Neural progenitor cell (in vitro differentiated cells): ENCODE data around the gene DHRS9. TPM values are rescaled to one million over a fixed set of nuclear protein-coding genes. Genes with fewer than 3 reads are reported as not detected.

Source experiments
- DNase-seq: peaks from one replicate; pipeline ENCODE4 v3.0.0-alpha.2; 2016; ENCODE audit warnings: low spot score
- H2AFZ ChIP-seq: fragments of 200-600 bp; sonication (generic); replicated peaks from 2 replicates; pipeline ENCODE4 v1.6.1; 2016; ENCODE audit warnings: antibody characterized with exemption
- H3F3A ChIP-seq: fragments of 200-600 bp; sonication (generic); 2 replicates; pipeline ENCODE4 v1.6.1; 2016; ENCODE audit warnings: antibody characterized with exemption, low read depth
- H3K27ac ChIP-seq: fragments of 200-600 bp; sonication (generic); 2 replicates; pipeline ENCODE4 v1.5.1; 2016; ENCODE audit warnings: mild to moderate bottlenecking
- H3K27me3 ChIP-seq: fragments of 200-600 bp; sonication (generic); 2 replicates; pipeline ENCODE4 v1.6.1; 2016; ENCODE audit warnings: mild to moderate bottlenecking, moderate library complexity
- H3K36me3 ChIP-seq: fragments of 200-600 bp; sonication (generic); 2 replicates; pipeline ENCODE4 v1.5.1; 2016
- H3K4me1 ChIP-seq: fragments of 200-600 bp; sonication (generic); 2 replicates; pipeline ENCODE4 v1.6.1; 2016; ENCODE audit warnings: mixed run types
- H3K4me2 ChIP-seq: fragments of 200-600 bp; sonication (generic); 2 replicates; pipeline ENCODE4 v1.6.1; 2016
- H3K4me3 ChIP-seq: fragments of 200-600 bp; sonication (generic); 2 replicates; pipeline ENCODE4 v1.5.1; 2016
- H3K79me2 ChIP-seq: fragments of 200-600 bp; sonication (generic); 2 replicates; pipeline ENCODE4 v1.6.1; 2016; ENCODE audit warnings: low read depth
- H3K9ac ChIP-seq: fragments of 200-600 bp; sonication (generic); 2 replicates; pipeline ENCODE4 v1.6.1; 2016
- H3K9me3 ChIP-seq: fragments of 200-600 bp; sonication (generic); 2 replicates; pipeline ENCODE4 v1.5.1; 2016; ENCODE audit warnings: low read depth
- H4K20me1 ChIP-seq: fragments of 200-600 bp; sonication (generic); 2 replicates; pipeline ENCODE4 v1.6.1; 2016; ENCODE audit warnings: low read depth
- H3K27ac Mint-ChIP-seq: 3 replicates; pipeline ENCODE4 v1.8.0; 2021; ENCODE audit warnings: mixed read lengths
- H3K27me3 Mint-ChIP-seq: 2 replicates; pipeline ENCODE4 v1.8.0; 2022; ENCODE audit warnings: low read depth, mild to moderate bottlenecking, inconsistent platforms, moderate library complexity, mixed read lengths; ENCODE audit not compliant: insufficient read depth
- H3K36me3 Mint-ChIP-seq: 3 replicates; pipeline ENCODE4 v1.8.0; 2021; ENCODE audit warnings: mixed read lengths
- H3K4me1 Mint-ChIP-seq: 3 replicates; pipeline ENCODE4 v1.8.0; 2021; ENCODE audit warnings: mixed read lengths
- H3K4me3 Mint-ChIP-seq: 3 replicates; pipeline ENCODE4 v1.8.0; 2021; ENCODE audit warnings: mild to moderate bottlenecking, moderate library complexity, mixed read lengths
- H3K9me3 Mint-ChIP-seq: 3 replicates; pipeline ENCODE4 v1.8.0; 2020; ENCODE audit warnings: mixed read lengths
- EZH2 ChIP-seq: fragments of 200-600 bp; sonication (generic); IDR thresholded peaks from 2 replicates; pipeline ENCODE4 v1.6.1; 2017; ENCODE audit warnings: antibody characterized with exemption, mild to moderate bottlenecking, moderate library complexity
- EZH2phosphoT487 ChIP-seq: fragments of 200-600 bp; sonication (generic); IDR thresholded peaks from 2 replicates; pipeline ENCODE4 v1.6.1; 2017; ENCODE audit warnings: antibody characterized with exemption
- total RNA-seq: library from RNA; depleted of rRNA; stranded (reverse); fragments of >200 nt; gene quantifications from 2 replicates; pipeline ENCODE4 v1.2.3, GENCODE V29; 2015; ENCODE audit warnings: low replicate concordance
- TF ChIP-seq, protein P1 (sequence below): fragments of 200-600 bp; sonication (generic); IDR thresholded peaks from 2 replicates; pipeline ENCODE4 v1.5.1; 2017; ENCODE audit warnings: antibody characterized with exemption, mild to moderate bottlenecking

The DHRS9 gene
- total RNA-seq, 1 donor from 2014 or later: not detected

DNA sequence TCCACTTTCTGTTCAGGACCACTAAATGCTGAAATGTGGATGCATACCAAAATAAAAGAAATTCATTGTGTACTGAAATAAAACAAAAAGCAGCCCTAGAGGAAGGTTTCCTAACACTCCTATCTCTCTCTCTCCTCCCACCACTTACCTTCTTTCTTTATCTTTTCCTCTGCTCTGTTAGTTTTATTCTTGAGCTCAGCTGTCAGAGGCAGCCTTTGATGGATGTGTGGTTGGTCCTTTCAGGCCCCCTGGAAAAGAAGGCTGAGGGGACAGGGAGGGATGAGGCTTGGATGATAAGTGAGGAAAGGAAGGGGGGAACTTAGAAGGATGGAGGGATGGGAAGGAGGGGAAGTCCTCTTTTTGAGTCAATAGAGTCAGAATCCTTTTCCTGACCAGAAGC lies 47.6 kb downstream of the DHRS9 start:
- Histone ChIP-seq H3K27ac (no peak overlapping the region), H3K4me1 (peaks cover 6% of the 10 kb centered on the region), H3K27me3 (no peaks in the 10 kb centered on the region), H3K36me3 (no peaks in the 10 kb centered on the region), H3K9me3 (no peaks in the 10 kb centered on the region), H3K79me2 (no peaks in the 10 kb centered on the region), H4K20me1 (no peaks in the 10 kb centered on the region), H3K4me3 (no peak overlapping the region), H3F3A (no peaks in the 10 kb centered on the region), H3K4me2 (no peak overlapping the region), H3K9ac (no peak overlapping the region), H2AFZ (no peak overlapping the region)
- peaks cover 4% of the 10 kb centered on the region for H3K36me3 Mint-ChIP-seq
- no peak for DNase-seq
- TF ChIP-seq EZH2: no peak
- no peak for TF ChIP-seq EZH2phosphoT487
- TF ChIP-seq, protein P1, sequence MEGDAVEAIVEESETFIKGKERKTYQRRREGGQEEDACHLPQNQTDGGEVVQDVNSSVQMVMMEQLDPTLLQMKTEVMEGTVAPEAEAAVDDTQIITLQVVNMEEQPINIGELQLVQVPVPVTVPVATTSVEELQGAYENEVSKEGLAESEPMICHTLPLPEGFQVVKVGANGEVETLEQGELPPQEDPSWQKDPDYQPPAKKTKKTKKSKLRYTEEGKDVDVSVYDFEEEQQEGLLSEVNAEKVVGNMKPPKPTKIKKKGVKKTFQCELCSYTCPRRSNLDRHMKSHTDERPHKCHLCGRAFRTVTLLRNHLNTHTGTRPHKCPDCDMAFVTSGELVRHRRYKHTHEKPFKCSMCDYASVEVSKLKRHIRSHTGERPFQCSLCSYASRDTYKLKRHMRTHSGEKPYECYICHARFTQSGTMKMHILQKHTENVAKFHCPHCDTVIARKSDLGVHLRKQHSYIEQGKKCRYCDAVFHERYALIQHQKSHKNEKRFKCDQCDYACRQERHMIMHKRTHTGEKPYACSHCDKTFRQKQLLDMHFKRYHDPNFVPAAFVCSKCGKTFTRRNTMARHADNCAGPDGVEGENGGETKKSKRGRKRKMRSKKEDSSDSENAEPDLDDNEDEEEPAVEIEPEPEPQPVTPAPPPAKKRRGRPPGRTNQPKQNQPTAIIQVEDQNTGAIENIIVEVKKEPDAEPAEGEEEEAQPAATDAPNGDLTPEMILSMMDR: no peak
- H3K27ac Mint-ChIP-seq: no peak overlapping the region
- peaks cover 2% of the 10 kb centered on the region for H3K4me1 Mint-ChIP-seq
- H3K4me3 Mint-ChIP-seq: no peak overlapping the region
- H3K27me3 Mint-ChIP-seq: no peaks in the 10 kb centered on the region
- H3K9me3 Mint-ChIP-seq: peaks cover 3% of the 10 kb centered on the region

GRCh38 chr2:169118060-169118459 lies 48.7 kb downstream of the DHRS9 start:
- Mint-ChIP-seq H3K27me3 (no peaks in the 10 kb centered on the region), H3K36me3 (peaks cover 4% of the 10 kb centered on the region)

GRCh38 chr2:169119123-169119760 lies 49.9 kb downstream of the DHRS9 start:
- DNase-seq: no peak
- H3K79me2 ChIP-seq: no peaks in the 10 kb centered on the region
- no peak overlapping the region for H3K27ac ChIP-seq
- Mint-ChIP-seq H3K9me3 (peaks cover 5% of the 10 kb centered on the region), H3K4me3 (no peak overlapping the region), H3K27me3 (no peaks in the 10 kb centered on the region), H3K4me1 (peaks cover 2% of the 10 kb centered on the region), H3K36me3 (peaks cover 4% of the 10 kb centered on the region), H3K27ac (no peak overlapping the region)
- peaks cover 6% of the 10 kb centered on the region for H3K4me1 ChIP-seq
- TF ChIP-seq, protein P1: no peak
- TF ChIP-seq EZH2 (no peak), EZH2phosphoT487 (no peak)
- no peak overlapping the region for H3K9ac ChIP-seq
- no peaks in the 10 kb centered on the region for H3F3A ChIP-seq
- no peaks in the 10 kb centered on the region for H3K36me3 ChIP-seq
- H3K27me3 ChIP-seq: no peaks in the 10 kb centered on the region
- no peak overlapping the region for H2AFZ ChIP-seq
- H3K4me3 ChIP-seq: no peak overlapping the region
- H3K9me3 ChIP-seq: no peaks in the 10 kb centered on the region
- H3K4me2 ChIP-seq: no peak overlapping the region
- H4K20me1 ChIP-seq: no peaks in the 10 kb centered on the region

More at GRCh38 chr2:169118060-169118459, 48.7 kb downstream of the DHRS9 start:
- no peaks in the 10 kb centered on the region for H4K20me1 ChIP-seq
- no peak overlapping the region for H3K9ac ChIP-seq
- no peaks in the 10 kb centered on the region for H3K79me2 ChIP-seq
- H3K36me3 ChIP-seq: no peaks in the 10 kb centered on the region
- no peak overlapping the region for H3K4me2 ChIP-seq
- Mint-ChIP-seq H3K9me3 (peaks cover 3% of the 10 kb centered on the region), H3K4me1 (peaks cover 2% of the 10 kb centered on the region), H3K4me3 (no peak overlapping the region), H3K27ac (no peak overlapping the region)
- no peak overlapping the region for H2AFZ ChIP-seq
- no peak overlapping the region for H3K27ac ChIP-seq
- TF ChIP-seq, protein P1: no peak
- TF ChIP-seq EZH2phosphoT487 (no peak), EZH2 (no peak)
- H3K4me3 ChIP-seq: no peak overlapping the region
- DNase-seq: no peak
- H3F3A ChIP-seq: no peaks in the 10 kb centered on the region
- no peaks in the 10 kb centered on the region for H3K27me3 ChIP-seq
- peaks cover 6% of the 10 kb centered on the region for H3K4me1 ChIP-seq
- H3K9me3 ChIP-seq: no peaks in the 10 kb centered on the region
